ENCODE measurements around the gene CACNA1B. TPM values are rescaled to one million over a fixed set of nuclear protein-coding genes. Genes with fewer than 3 reads are reported as not detected.
"Not testable (repeated sequence)": the region's sequence is repeated elsewhere in the genome, so short reads cannot be mapped to it uniquely, and the experiment has no call there.

The CACNA1B gene
- total and polyA plus RNA-seq, 9 of the 15 experiments (the other 6 are each of a cell fraction or from before 2014, with no cell fraction given): 0.01 to 0.04 TPM; not detected in 7

GRCh38 chr9:138155788-138156187, 278.2 kb downstream of the CACNA1B start:
- intact Hi-C loops (cut with micrococcal nuclease); DNase-seq (ENCODE audit: extremely low read depth in 1 of 4, low spot score in 3 of 4); H3K9me3 ChIP-seq (replicated peaks; ENCODE audit: control insufficient read depth, insufficient read depth, low read depth, low read length); H3K4me3 ChIP-seq; CTCF ChIA-PET (ENCODE audit: low intra/inter-chr PET ratio); in situ Hi-C loops (cut with MboI); POLR2A ChIA-PET; FAIRE-seq; BruUV-seq (replicated peaks); H3K27me3 ChIP-seq (ENCODE audit: control insufficient read depth in 2 of 2, insufficient read depth in 2 of 2, low read length in 2 of 2); H3K4me1 ChIP-seq (replicated peaks in 1 of 2; ENCODE audit: control insufficient read depth in 2 of 2, insufficient read depth in 2 of 2, low read length in 2 of 2); H2AFZ ChIP-seq (ENCODE audit: low read depth, low read length); H3K36me3 ChIP-seq (ENCODE audit: control insufficient read depth, insufficient read depth, low read length); H3K4me2 ChIP-seq (ENCODE audit: insufficient read depth, low read length); H3K79me2 ChIP-seq (ENCODE audit: control insufficient read depth, insufficient read depth, low read length); H4K20me1 ChIP-seq (replicated peaks; ENCODE audit: control insufficient read depth, insufficient read depth, low read length); ATAC-seq; H3K27ac ChIP-seq (ENCODE audit: extremely low read depth, low read depth, low read length); H3K9me1 ChIP-seq (ENCODE audit: control insufficient read depth, insufficient read depth, low read length); H3K9ac ChIP-seq (ENCODE audit: insufficient read depth in 1 of 2, low read depth in 2 of 2, low read length in 2 of 2): not testable (repeated sequence)
- 1% methylated on average over 5 of the region's 5 CpGs for WGBS (ENCODE audit: insufficient coverage, low coverage, missing lambda C conversion rate)

- H3K27me3 ChIP-seq (ENCODE audit: control insufficient read depth in 2 of 2, insufficient read depth in 2 of 2, low read length in 2 of 2); intact Hi-C loops (cut with micrococcal nuclease); H4K20me1 ChIP-seq (replicated peaks; ENCODE audit: control insufficient read depth, insufficient read depth, low read length); H3K79me2 ChIP-seq (ENCODE audit: control insufficient read depth, insufficient read depth, low read length); DNase-seq (ENCODE audit: extremely low read depth in 1 of 4, low spot score in 3 of 4); BruUV-seq (replicated peaks); H3K9me1 ChIP-seq (ENCODE audit: control insufficient read depth, insufficient read depth, low read length); H3K36me3 ChIP-seq (ENCODE audit: control insufficient read depth, insufficient read depth, low read length); FAIRE-seq; H3K4me2 ChIP-seq (ENCODE audit: insufficient read depth, low read length); POLR2A ChIA-PET; ATAC-seq; H3K9ac ChIP-seq (ENCODE audit: insufficient read depth in 1 of 2, low read depth in 2 of 2, low read length in 2 of 2); H2AFZ ChIP-seq (ENCODE audit: low read depth, low read length); H3K27ac ChIP-seq (ENCODE audit: extremely low read depth, low read depth, low read length); in situ Hi-C loops (cut with MboI); H3K4me1 ChIP-seq (replicated peaks in 1 of 2; ENCODE audit: control insufficient read depth in 2 of 2, insufficient read depth in 2 of 2, low read length in 2 of 2); H3K9me3 ChIP-seq (replicated peaks; ENCODE audit: control insufficient read depth, insufficient read depth, low read depth, low read length); H3K4me3 ChIP-seq: not testable (repeated sequence)
- 0% methylated on average over 1 of the region's 1 CpG for WGBS (ENCODE audit: insufficient coverage, low coverage, missing lambda C conversion rate)
- CTCF ChIA-PET (ENCODE audit: low intra/inter-chr PET ratio): interaction anchor here (0.6 kb wide), 1 partner anchor 10 kb away, joined by 3 read pairs; no protein-coding TSS in a partner anchor
Observed at GRCh38 chr9:138166793-138167192, 289.2 kb downstream of the CACNA1B start.

MicroRNAs within 50 kb of the gene (microRNA counts, 767-probe panel; counts per million panel counts)
- 870 counts per million, percentile 17 among the panel's probes with 10 or more counts for microRNA hsa-miR-602

Small RNA genes within 50 kb of the gene (microRNA-seq; reads per million reads assigned to microRNA genes)
- 0.55 reads per million for gene MIR602 (ENCODE audit: borderline microRNAs expressed)

Small RNA genes within 50 kb of the gene (small RNA-seq; reads per million reads assigned to genes)
- gene AL591424.2: not detected
- gene MIR602: not detected
